ENCODE results near the gene SHISA7.

Gene SHISA7

DNA sequence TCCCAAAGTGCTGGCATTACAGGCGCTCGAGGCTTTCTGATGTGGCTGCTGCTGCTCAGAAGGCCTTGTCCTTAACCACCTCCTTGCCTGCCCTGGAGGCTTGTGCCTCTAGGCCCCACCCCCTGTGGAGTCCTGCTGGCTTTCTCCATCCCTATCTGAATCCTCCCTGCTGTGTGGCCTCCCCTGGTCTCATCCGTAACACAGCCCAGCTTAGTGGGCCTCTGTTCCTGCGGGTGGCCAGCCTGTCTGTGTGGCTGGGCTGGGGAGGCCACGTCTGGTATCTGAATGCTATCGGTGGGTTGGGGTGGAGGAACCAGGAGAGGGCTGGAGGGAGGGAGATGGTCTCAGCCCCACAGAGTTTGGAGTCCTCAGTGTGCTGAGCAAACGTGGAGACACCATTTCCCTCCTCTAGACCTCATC lies 52.6 kb downstream of the SHISA7 start:
- TF ChIP-seq CTCF (conservative IDR thresholded peaks at IDR 0.05): no peak
- H3K27ac ChIP-seq: peak overlapping the region; percentile 96; the same call in 1 of the 2 replicates

DNA sequence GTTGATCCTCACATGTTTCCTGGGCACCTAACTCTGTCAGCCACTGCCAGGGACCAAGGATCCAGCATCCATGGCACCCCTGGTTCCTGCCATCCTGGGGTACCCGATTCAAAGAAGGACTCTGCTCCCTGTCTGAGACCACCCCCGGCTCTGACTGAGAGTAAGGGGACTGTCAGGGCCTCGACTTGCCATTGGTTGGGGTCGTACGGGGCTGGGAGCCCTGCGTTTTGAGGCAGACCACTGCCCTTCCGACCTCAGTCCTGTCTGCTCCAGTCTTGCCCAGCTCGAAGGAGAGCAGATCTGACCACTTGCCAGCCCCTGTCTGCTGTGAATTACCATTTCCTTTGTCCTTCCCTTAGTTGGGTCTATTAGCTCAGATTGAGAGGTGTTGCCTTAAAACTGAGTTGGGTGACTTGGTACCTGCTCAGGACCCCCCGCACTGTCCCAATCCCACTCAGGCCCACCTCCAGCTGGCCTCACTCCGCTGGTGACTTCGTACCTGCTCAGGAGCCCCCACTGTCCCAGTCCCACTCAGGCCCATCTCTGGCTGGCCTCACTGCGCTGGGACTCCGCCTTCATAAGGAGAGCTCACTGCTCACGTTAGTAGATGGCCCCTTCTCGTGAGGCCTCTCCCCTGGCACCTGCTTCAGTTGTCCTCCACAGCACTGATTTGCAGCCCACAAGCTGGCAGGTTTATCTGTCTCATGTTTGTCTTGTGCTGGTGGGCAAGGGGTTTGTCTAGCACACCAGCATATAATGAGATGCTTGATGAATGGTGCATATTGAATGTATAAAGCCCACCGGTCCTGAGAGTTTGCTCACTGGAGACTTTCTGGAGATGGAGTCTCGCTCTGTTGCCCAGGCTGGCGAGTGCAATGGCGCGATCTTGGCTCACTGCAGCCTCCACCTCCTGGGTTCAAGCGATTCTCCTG lies 53.4 kb downstream of the SHISA7 start:
- H3K27ac ChIP-seq: peak overlapping the region; percentile 96
- no peak for TF ChIP-seq CTCF (conservative IDR thresholded peaks at IDR 0.05)

DNA sequence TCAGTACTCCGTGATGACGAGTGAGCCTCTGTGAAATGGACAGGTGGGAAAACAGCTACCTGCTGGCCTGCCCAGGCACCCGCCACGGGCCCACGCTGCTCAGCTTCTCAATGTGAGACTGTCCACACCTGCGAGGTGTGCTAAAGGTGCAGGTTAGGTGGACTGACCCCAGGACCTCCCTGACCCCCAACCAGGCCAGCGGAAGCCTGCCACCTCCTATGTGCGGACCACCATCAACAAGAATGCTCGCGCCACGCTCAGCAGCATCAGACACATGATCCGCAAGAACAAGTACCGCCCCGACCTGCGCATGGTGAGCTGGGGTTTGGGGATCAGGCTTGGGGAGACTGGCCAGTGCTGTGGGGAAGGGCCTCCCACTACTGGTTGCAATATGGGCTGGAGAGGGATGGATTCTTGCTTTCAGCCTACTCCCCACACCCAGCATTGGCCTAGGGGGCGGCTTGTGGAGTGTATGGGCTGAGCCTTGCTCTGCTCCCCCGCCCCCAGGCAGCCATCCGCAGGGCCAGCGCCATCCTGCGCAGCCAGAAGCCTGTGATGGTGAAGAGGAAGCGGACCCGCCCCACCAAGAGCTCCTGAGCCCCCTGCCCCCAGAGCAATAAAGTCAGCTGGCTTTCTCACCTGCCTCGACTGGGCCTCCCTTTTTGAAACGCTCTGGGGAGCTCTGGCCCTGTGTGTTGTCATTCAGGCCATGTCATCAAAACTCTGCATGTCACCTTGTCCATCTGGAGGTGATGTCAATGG lies 55.2 kb downstream of the SHISA7 start:
- H3K27ac ChIP-seq: peak overlapping the region; percentile 96; the same call in 1 of the 2 replicates
- no peak for TF ChIP-seq CTCF (conservative IDR thresholded peaks at IDR 0.05)

- TF ChIP-seq CTCF (conservative IDR thresholded peaks at IDR 0.05): no peak
- H3K27ac ChIP-seq: peak overlapping the region; percentile 96
Observed at GRCh38 chr19:55386493-55386971, 56.6 kb downstream of the SHISA7 start.

DNA sequence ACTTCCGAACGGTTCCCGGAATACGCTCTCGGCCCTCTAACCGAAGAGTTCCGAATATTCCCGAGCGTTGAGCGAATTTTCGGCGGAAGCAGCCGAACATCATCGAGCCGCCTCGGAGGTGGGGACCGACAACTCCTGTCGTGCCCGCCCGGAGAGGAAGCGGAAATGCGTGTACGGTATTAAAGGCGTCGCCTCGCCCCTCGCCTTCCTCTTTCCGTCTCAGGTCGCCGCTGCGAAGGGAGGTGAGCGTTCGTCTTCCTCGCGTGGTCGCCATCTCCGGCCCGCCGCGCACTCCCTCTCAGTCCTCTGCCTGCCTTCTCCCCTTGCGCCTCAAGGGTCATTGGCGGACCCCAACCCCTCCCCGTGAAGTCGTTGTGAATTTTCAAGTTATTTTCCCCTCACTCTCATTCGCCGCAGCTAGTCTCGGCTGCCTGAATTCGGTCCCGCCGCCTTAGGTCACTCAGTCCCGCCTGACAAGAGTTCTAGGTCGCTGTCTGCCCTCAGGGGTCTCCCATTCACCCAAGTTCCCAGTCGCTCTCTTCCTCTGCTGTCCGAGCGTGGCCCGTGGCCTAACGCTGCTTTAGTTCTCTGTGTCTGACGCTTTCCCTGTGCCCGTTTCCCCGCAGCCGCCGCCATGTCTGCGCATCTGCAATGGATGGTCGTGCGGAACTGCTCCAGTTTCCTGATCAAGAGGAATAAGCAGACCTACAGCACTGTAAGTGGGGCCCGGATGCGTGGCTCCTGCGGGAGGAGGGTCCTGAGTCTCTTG lies 57.2 kb downstream of the SHISA7 start, which contains the start of gene RPL28:
Gene RPL28 (plus strand): TSS at position 209 of the 769 bp plus-strand sequence. CDS start 426 bp downstream, at position 635.
- H3K27ac ChIP-seq: peak within 1 kb of the TSS; percentile 96
- TF ChIP-seq CTCF (conservative IDR thresholded peaks at IDR 0.05): no peak

DNA sequence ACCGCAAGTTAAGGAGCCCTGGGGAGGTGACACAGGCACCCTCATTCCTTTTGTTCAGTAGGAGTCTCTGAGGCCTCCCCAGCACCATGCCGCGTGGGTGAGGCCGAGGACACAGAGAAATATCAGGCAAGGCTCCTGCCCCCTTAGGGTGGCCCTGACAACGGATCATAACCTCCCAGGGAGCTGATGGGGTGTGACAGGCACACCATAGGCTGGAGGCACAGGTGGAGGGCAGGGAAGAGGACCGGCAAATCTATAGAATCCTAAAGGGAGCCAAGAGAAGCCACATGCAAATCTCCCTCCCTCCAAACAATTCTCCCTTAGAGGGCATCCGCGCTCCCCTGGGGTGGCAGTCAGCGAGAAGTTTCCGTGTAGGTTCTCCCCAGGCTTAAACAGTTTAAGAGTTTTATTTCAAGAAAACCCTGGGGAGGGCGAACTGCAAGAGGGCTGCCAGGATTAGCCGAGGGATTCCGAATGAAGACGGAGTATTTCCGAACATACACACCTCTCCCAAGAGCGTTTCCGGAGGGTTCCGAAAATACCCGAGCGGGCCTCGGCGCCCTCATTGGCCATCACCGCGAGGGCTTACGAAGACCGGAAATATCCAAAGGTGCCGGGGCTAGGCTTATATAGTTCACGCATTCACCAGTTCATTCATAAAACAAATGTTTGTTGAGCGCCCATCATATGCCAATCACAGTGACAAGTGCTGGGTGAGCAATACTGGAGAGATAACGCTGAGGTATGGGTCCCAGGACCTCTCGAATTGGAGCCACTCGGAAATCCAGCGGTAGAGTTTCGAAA lies 58.0 kb downstream of the SHISA7 start:
- H3K27ac ChIP-seq: peak overlapping the region; percentile 96
- no peak for TF ChIP-seq CTCF (conservative IDR thresholded peaks at IDR 0.05)
